ENCODE data around the gene UCK1. TPM values are rescaled to one million over a fixed set of nuclear protein-coding genes. Genes with fewer than 3 reads are reported as not detected.

UCK1 gene
- total RNA-seq, 1 experiment from 2014 or later = 31.7 TPM

DNA sequence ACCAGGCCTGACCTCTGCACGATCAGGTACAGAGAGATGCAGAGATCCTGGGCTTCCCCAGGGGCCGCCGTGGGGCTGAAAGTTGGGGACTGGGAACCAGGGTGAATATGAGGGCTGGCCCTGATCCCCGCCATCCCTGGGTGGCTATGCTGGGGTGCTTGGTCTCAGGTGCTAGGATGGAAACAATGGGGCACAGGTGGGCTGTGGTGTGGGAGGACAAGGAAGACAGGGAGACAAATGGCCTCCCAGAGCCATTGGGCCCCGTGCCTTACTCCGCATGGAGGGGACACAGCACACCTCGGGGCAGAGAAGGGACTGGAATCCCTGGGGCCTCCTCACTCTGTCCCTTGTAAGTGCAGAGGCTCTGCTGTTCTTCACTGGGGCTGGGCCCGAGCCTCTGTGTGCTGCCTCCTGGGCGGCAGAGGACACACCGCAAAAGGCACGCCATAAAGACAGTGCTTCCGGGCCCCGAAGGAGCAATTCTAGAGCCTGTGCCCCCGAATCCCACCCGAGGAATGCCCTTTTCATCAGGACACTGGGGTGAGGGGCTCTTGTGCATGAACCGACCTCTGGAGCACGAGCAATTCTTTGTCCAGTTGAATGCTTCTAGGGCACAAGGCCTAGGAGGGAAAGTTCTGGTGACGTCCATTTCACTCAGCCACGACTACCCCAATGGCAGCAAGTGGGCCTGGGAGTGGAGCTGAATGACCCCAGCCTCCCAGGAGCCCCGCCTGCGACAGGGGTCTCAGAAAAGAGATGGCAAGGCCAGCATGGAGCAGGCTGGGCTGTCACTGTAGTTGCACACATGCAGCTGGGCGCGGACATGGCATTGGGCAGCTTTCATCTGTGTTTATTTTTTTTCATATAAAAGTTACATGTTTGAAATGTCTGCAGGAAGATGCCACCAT, 45.1 kb upstream of the UCK1 start:
- POLR2A ChIA-PET (ENCODE audit: unreplicated experiment) = no interaction called here
- Histone ChIP-seq H3K36me3 (ENCODE audit: low read depth) (no peaks in the 10 kb centered on the region), H3K9me3 (ENCODE audit: insufficient read depth, low read depth) (no peaks in the 10 kb centered on the region), H3K4me2 (no peak overlapping the region), H3K27me3 (ENCODE audit: insufficient read depth, low read depth) (no peaks in the 10 kb centered on the region), H3F3A (ENCODE audit: insufficient read depth, low read depth) (no peaks in the 10 kb centered on the region), H3K9me2 (ENCODE audit: insufficient read depth) (no peaks in the 10 kb centered on the region), H3K4me1 (replicated peaks; ENCODE audit: insufficient read depth) (no peaks in the 10 kb centered on the region), H3K79me2 (ENCODE audit: low read depth) (no peaks in the 10 kb centered on the region), H4K20me1 (ENCODE audit: insufficient read depth) (no peaks in the 10 kb centered on the region), H3K4me3 (no peak overlapping the region), H3K27ac (no peak overlapping the region), H2AFZ (no peak overlapping the region)
- CTCF ChIA-PET = no interaction called here
- DNase-seq = no peak
- BruUV-seq (replicated peaks) = no TSS peak
- intact Hi-C loops (cut with micrococcal nuclease; ENCODE audit: unreplicated experiment) = no loop called here
- TF ChIP-seq, protein P1, sequence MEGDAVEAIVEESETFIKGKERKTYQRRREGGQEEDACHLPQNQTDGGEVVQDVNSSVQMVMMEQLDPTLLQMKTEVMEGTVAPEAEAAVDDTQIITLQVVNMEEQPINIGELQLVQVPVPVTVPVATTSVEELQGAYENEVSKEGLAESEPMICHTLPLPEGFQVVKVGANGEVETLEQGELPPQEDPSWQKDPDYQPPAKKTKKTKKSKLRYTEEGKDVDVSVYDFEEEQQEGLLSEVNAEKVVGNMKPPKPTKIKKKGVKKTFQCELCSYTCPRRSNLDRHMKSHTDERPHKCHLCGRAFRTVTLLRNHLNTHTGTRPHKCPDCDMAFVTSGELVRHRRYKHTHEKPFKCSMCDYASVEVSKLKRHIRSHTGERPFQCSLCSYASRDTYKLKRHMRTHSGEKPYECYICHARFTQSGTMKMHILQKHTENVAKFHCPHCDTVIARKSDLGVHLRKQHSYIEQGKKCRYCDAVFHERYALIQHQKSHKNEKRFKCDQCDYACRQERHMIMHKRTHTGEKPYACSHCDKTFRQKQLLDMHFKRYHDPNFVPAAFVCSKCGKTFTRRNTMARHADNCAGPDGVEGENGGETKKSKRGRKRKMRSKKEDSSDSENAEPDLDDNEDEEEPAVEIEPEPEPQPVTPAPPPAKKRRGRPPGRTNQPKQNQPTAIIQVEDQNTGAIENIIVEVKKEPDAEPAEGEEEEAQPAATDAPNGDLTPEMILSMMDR (conservative IDR thresholded peaks at IDR 0.05) = no peak
- TF ChIP-seq EZH2 (IDR thresholded peaks at IDR 0.05; ENCODE audit: low read depth) = no peak

DNA sequence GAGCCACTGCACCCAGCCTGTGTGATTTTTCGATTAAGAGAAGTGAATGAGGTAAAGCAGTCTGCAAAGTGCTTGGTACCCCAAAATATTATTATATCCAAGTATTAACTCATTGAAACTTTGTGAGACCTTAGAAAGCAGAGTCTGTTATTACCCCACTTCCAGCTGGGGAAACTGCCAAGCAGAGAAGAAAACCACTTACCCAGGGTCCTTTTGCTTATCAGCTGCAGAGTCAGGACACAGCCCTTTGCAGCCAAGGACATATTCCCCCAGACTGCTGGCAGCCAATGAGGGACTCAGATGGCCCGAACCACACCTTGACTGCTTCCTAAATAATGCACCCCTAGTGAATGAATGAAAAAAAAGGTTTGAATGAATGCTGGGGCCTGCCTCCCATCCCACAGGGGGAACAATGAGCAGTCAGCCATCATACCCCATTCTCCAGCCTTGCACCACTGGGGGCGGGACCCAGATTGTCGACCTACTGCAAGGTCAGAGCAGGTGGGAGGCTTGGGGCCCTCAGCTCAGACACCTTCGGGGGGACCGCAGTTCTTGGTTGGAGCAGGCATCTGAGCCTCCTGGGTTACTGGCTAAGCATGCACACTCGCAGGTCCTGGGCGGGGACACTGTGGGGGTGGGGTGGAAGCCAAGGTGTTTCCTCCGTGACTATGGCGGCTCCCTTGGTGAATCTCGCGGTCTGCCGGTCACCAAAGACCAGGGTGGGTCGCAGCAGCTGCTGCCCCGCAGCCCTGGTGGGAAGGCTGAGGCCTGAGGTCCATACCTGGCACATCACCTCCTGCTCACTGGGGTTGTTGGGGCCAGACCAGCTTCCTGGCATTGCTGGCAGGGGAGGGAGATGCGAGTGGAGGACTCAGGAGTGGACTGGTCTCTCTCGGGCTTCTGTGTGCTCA, 43.9 kb upstream of the UCK1 start:
- ChIA-PET CTCF (no interaction called here), POLR2A (ENCODE audit: unreplicated experiment) (no interaction called here)

DNA sequence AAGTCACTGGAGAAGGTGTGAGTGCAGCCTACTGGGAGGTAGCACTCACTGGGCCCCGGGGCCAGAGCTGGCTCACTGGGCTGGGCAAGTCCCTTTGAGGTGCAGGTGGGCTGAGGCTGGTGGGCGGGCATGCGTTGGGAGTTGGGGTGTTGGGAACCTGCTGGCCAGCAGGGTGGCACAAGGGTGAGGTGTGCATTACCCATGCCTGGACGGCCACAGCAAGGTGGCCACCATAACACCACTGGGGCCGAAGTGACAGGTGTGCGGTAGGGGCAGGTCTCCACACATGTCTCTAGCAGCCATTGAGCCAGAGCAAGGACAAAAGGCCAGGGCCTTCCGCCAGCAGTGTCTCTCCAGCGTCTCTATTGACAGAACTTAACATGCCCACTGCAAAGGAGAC, 36.8 kb upstream of the UCK1 start:
- intact Hi-C loops (cut with micrococcal nuclease; ENCODE audit: unreplicated experiment) = no loop called here

More for the DNA sequence above, 43.9 kb upstream of the UCK1 start:
- TF ChIP-seq, protein P1 (conservative IDR thresholded peaks at IDR 0.05) = no peak
- no peak for TF ChIP-seq EZH2 (IDR thresholded peaks at IDR 0.05; ENCODE audit: low read depth)
- DNase-seq = no peak
- H3F3A ChIP-seq (ENCODE audit: insufficient read depth, low read depth) = no peaks in the 10 kb centered on the region
- no peaks in the 10 kb centered on the region for H3K27me3 ChIP-seq (ENCODE audit: insufficient read depth, low read depth)
- no peak overlapping the region for H3K4me3 ChIP-seq
- H3K79me2 ChIP-seq (ENCODE audit: low read depth) = no peaks in the 10 kb centered on the region
- no TSS peak for BruUV-seq (replicated peaks)
- H3K9me3 ChIP-seq (ENCODE audit: insufficient read depth, low read depth) = no peaks in the 10 kb centered on the region
- H3K27ac ChIP-seq = no peak overlapping the region
- no peaks in the 10 kb centered on the region for H3K9me2 ChIP-seq (ENCODE audit: insufficient read depth)
- H2AFZ ChIP-seq = no peak overlapping the region
- no peaks in the 10 kb centered on the region for H4K20me1 ChIP-seq (ENCODE audit: insufficient read depth)
- intact Hi-C loops (cut with micrococcal nuclease; ENCODE audit: unreplicated experiment) = no loop called here
- H3K4me2 ChIP-seq = no peak overlapping the region
- H3K4me1 ChIP-seq (replicated peaks; ENCODE audit: insufficient read depth) = no peaks in the 10 kb centered on the region
- H3K36me3 ChIP-seq (ENCODE audit: low read depth) = no peaks in the 10 kb centered on the region

More for the DNA sequence above, 36.8 kb upstream of the UCK1 start:
- no peaks in the 10 kb centered on the region for H3K9me2 ChIP-seq (ENCODE audit: insufficient read depth)
- H3K4me2 ChIP-seq = no peak overlapping the region
- ChIA-PET CTCF (no interaction called here), POLR2A (ENCODE audit: unreplicated experiment) (no interaction called here)
- H3K36me3 ChIP-seq (ENCODE audit: low read depth) = no peaks in the 10 kb centered on the region
- H3K4me3 ChIP-seq = no peak overlapping the region
- no peaks in the 10 kb centered on the region for H3K9me3 ChIP-seq (ENCODE audit: insufficient read depth, low read depth)
- 0 out of 2 replicates have a peak, but pooled peaks cover 3% of the 10 kb centered on the region for H3F3A ChIP-seq (ENCODE audit: insufficient read depth, low read depth)
- H3K4me1 ChIP-seq (replicated peaks; ENCODE audit: insufficient read depth) = no peaks in the 10 kb centered on the region
- no peaks in the 10 kb centered on the region for H3K27me3 ChIP-seq (ENCODE audit: insufficient read depth, low read depth)
- H3K27ac ChIP-seq = no peak overlapping the region
- TF ChIP-seq, protein P1 (conservative IDR thresholded peaks at IDR 0.05) = no peak
- TF ChIP-seq EZH2 (IDR thresholded peaks at IDR 0.05; ENCODE audit: low read depth) = no peak
- H3K79me2 ChIP-seq (ENCODE audit: low read depth) = no peaks in the 10 kb centered on the region
- H2AFZ ChIP-seq = no peak overlapping the region
- no TSS peak for BruUV-seq (replicated peaks)
- no peaks in the 10 kb centered on the region for H4K20me1 ChIP-seq (ENCODE audit: insufficient read depth)
- no peak for DNase-seq
